ENCODE measurements around the gene CXCL16. TPM values are rescaled to one million over a fixed set of nuclear protein-coding genes. Genes with fewer than 3 reads are reported as not detected.

The CXCL16 gene
- total and polyA plus RNA-seq, 2 of the 13 experiments (the other 11 are each of a cell fraction or from before 2014, with no cell fraction given): 9.4 to 101 TPM

- TF ChIP-seq KIAA2018 (CRISPR knock-in tag; IDR thresholded peaks at IDR 0.05; ENCODE audit: borderline replicate concordance) (no peak), HDAC6 (IDR thresholded peaks at IDR 0.05; ENCODE audit: low read depth, low read length) (no peak), ZNF317 (CRISPR knock-in tag; IDR thresholded peaks at IDR 0.05) (no peak), ARHGAP35 (CRISPR knock-in tag; IDR thresholded peaks at IDR 0.05; ENCODE audit: borderline replicate concordance) (peak; percentile 75; the same call in 1 of the 2 replicates), ZFX (CRISPR knock-in tag; IDR thresholded peaks at IDR 0.05; ENCODE audit: low read depth) (peak; percentile 74), TP53 (CRISPR knock-in tag; conservative IDR thresholded peaks at IDR 0.05) (no peak), BCL3 (CRISPR knock-in tag; IDR thresholded peaks at IDR 0.05) (peak; percentile 47; the same call in 1 of the 2 replicates), ZNF777 (CRISPR knock-in tag; IDR thresholded peaks at IDR 0.05) (no peak), ETV6 (CRISPR knock-in tag; conservative IDR thresholded peaks at IDR 0.05) (peak; percentile 74; the same call in 1 of the 2 replicates), KLF6 (CRISPR knock-in tag; IDR thresholded peaks at IDR 0.05) (0 out of 2 replicates have a peak, but pooled peaks have one; percentile 50), ZBTB8A (CRISPR knock-in tag; IDR thresholded peaks at IDR 0.05; ENCODE audit: borderline replicate concordance, low read depth) (no peak; the same call in 1 of the 2 replicates), ZFP82 (CRISPR knock-in tag; IDR thresholded peaks at IDR 0.05; ENCODE audit: borderline replicate concordance) (no peak; the same call in 1 of the 2 replicates), SNAI1 (CRISPR knock-in tag; IDR thresholded peaks at IDR 0.05; ENCODE audit: borderline replicate concordance) (no peak), ASH2L (IDR thresholded peaks at IDR 0.05; ENCODE audit: insufficient read length, low read depth, low read length) (no peak), SMAD9 (CRISPR knock-in tag; IDR thresholded peaks at IDR 0.05) (no peak), ZNF589 (CRISPR knock-in tag; conservative IDR thresholded peaks at IDR 0.05) (0 out of 2 replicates have a peak, but pooled peaks have one; percentile 69), SUZ12 (IDR thresholded peaks at IDR 0.05; ENCODE audit: low read depth, low read length) (no peak), ZNF580 (CRISPR knock-in tag; IDR thresholded peaks at IDR 0.05; ENCODE audit: borderline replicate concordance, low read depth) (0 out of 2 replicates have a peak, but pooled peaks have one; percentile 32)
Observed at GRCh38 chr17:4788807-4789700, 49.3 kb upstream of the CXCL16 start, which contains the start of gene GLTPD2 (continued).

Data from HepG2 (cell line).